GM23338 (cell line): ENCODE results near the gene COMMD8. TPM values are rescaled to one million over a fixed set of nuclear protein-coding genes. Genes with fewer than 3 reads are reported as not detected.

Source experiments
- ATAC-seq: fragments of 200-7000 bp; cut with Tn5 transposase; 3 replicates; pipeline ENCODE4 v1.9.1; 2020
- DNase-seq: peaks from one replicate; pipeline ENCODE4 v3.0.0-alpha.2; 2015; ENCODE audit warnings: low spot score
- H2AFZ ChIP-seq: fragments of 200-600 bp; sonication (generic); 2 replicates; pipeline ENCODE4 v1.8.0; 2016; ENCODE audit warnings: antibody characterized with exemption, mild to moderate bottlenecking, moderate library complexity
- H3F3A ChIP-seq: fragments of 200-600 bp; sonication (generic); replicated peaks from 2 replicates; pipeline ENCODE4 v1.8.0; 2017; ENCODE audit warnings: antibody characterized with exemption, mixed run types, low read depth
- H3K27ac ChIP-seq: fragments of 200-600 bp; sonication (generic); 2 replicates; pipeline ENCODE4 v1.6.1; 2016; ENCODE audit warnings: low read depth
- H3K27me3 ChIP-seq: fragments of 200-600 bp; sonication (generic); 2 replicates; pipeline ENCODE4 v1.8.0; 2016; ENCODE audit warnings: mild to moderate bottlenecking, mixed run types, moderate library complexity; ENCODE audit not compliant: insufficient read depth
- H3K36me3 ChIP-seq: fragments of 200-600 bp; sonication (generic); 2 replicates; pipeline ENCODE4 v1.8.0; 2016; ENCODE audit warnings: mild to moderate bottlenecking; ENCODE audit not compliant: insufficient read depth
- H3K4me1 ChIP-seq: fragments of 200-600 bp; sonication (generic); 2 replicates; pipeline ENCODE4 v1.8.0; 2016; ENCODE audit warnings: mild to moderate bottlenecking, moderate library complexity; ENCODE audit not compliant: insufficient read depth
- H3K4me2 ChIP-seq: fragments of 200-600 bp; sonication (generic); 2 replicates; pipeline ENCODE4 v1.7.1; 2017; ENCODE audit warnings: mixed run types
- H3K4me3 ChIP-seq: fragments of 200-600 bp; sonication (generic); 2 replicates; pipeline ENCODE4 v1.6.1; 2016; ENCODE audit warnings: mixed run types
- H3K79me2 ChIP-seq: fragments of 200-600 bp; sonication (generic); replicated peaks from 2 replicates; pipeline ENCODE4 v1.8.0; 2017; ENCODE audit warnings: mild to moderate bottlenecking; ENCODE audit not compliant: insufficient read depth
- H3K9me2 ChIP-seq: fragments of 200-600 bp; sonication (generic); 2 replicates; pipeline ENCODE4 v1.8.0; 2017; ENCODE audit not compliant: insufficient read depth
- H4K20me1 ChIP-seq: fragments of 200-600 bp; sonication (generic); replicated peaks from 2 replicates; pipeline ENCODE4 v1.8.0; 2017; ENCODE audit warnings: mild to moderate bottlenecking; ENCODE audit not compliant: insufficient read depth
- H3K27ac Mint-ChIP-seq: 2 replicates; pipeline ENCODE4 v1.8.0; 2020; ENCODE audit warnings: inconsistent platforms, mild to moderate bottlenecking, moderate library complexity, mixed read lengths
- H3K27me3 Mint-ChIP-seq: 3 replicates; pipeline ENCODE4 v1.8.0; 2022; ENCODE audit warnings: low read depth, mild to moderate bottlenecking, moderate library complexity, mixed read lengths, inconsistent platforms; ENCODE audit not compliant: insufficient read depth, poor library complexity
- H3K36me3 Mint-ChIP-seq: 3 replicates; pipeline ENCODE4 v1.8.0; 2021; ENCODE audit warnings: low read depth, mild to moderate bottlenecking, inconsistent platforms, moderate library complexity, mixed read lengths
- H3K4me1 Mint-ChIP-seq: 3 replicates; pipeline ENCODE4 v1.8.0; 2020; ENCODE audit warnings: mild to moderate bottlenecking, inconsistent platforms, mixed read lengths
- H3K4me3 Mint-ChIP-seq: 3 replicates; pipeline ENCODE4 v1.8.0; 2021; ENCODE audit warnings: moderate library complexity, mild to moderate bottlenecking, inconsistent platforms, mixed read lengths
- H3K9me3 Mint-ChIP-seq: 3 replicates; pipeline ENCODE4 v1.8.0; 2020; ENCODE audit warnings: moderate library complexity, mild to moderate bottlenecking, inconsistent platforms, mixed read lengths
- CREB1 ChIP-seq: fragments of 250-450 bp; sonication (Bioruptor Pico); IDR thresholded peaks from 2 replicates; pipeline ENCODE4 v1.5.0; 2020; ENCODE audit warnings: low read depth, mild to moderate bottlenecking, moderate library complexity
- EZH2phosphoT487 ChIP-seq: fragments of 200-600 bp; sonication (generic); IDR thresholded peaks from one replicate; pipeline ENCODE4 v1.8.1; 2018; ENCODE audit warnings: antibody characterized with exemption; ENCODE audit not compliant: unreplicated experiment
- JUNB ChIP-seq: IDR thresholded peaks from one replicate; pipeline ENCODE4 v1.6.1; 2016; ENCODE audit warnings: antibody characterized with exemption; ENCODE audit not compliant: unreplicated experiment
- NANOG ChIP-seq: IDR thresholded peaks from 2 replicates; pipeline ENCODE4 v1.6.1; 2016; ENCODE audit warnings: antibody characterized with exemption, borderline replicate concordance
- STAT1 ChIP-seq: IDR thresholded peaks from one replicate; pipeline ENCODE4 v1.6.1; 2016; ENCODE audit warnings: antibody characterized with exemption; ENCODE audit not compliant: unreplicated experiment
- ZNF114 ChIP-seq: fragments of 250-450 bp; sonication (Bioruptor Pico); IDR thresholded peaks from 2 replicates; pipeline ENCODE4 v1.5.0; 2020; ENCODE audit warnings: mild to moderate bottlenecking, moderate library complexity
- ZNF331 ChIP-seq: fragments of 250-450 bp; sonication (Bioruptor Pico); IDR thresholded peaks from 2 replicates; pipeline ENCODE4 v1.5.0; 2020; ENCODE audit warnings: low read depth, mild to moderate bottlenecking, moderate library complexity
- polyA plus RNA-seq: library from polyadenylated mRNA; unstranded; fragments of >200 nt; fragmentation: Nextera tagmentation; extraction: Ambion mirVana; gene quantifications from 2 replicates; pipeline ENCODE4 v1.2.1, GENCODE V29; 2016
- total RNA-seq: library from RNA; depleted of rRNA; stranded (reverse); fragments of >200 nt; shearing (Covaris generic); gene quantifications from 2 replicates; pipeline ENCODE4 v1.2.3, GENCODE V29; 2014
- TF ChIP-seq, protein P1 (sequence below): fragments of 250-450 bp; sonication (Bioruptor Pico); IDR thresholded peaks from 2 replicates; pipeline ENCODE4 v1.5.0; 2020; ENCODE audit warnings: mild to moderate bottlenecking, moderate library complexity
- TF ChIP-seq, protein P2 (sequence below), 2 experiments: fragments of 200-600 bp in 1 of 2; sonication (generic) in 1 of 2; conservative IDR thresholded peaks; 2 replicates each; pipeline versions ENCODE4 v1.5.1 to v1.6.1; 2016 to 2017; ENCODE audit warnings: antibody characterized with exemption in 2 of 2, low read depth in 2 of 2, mild to moderate bottlenecking in 2 of 2, moderate library complexity in 1 of 2
- TF ChIP-seq, protein P3 (sequence below): IDR thresholded peaks from one replicate; pipeline ENCODE4 v1.6.1; 2018; ENCODE audit warnings: antibody characterized with exemption; ENCODE audit not compliant: unreplicated experiment
- TF ChIP-seq, protein P4 (sequence below): IDR thresholded peaks from 2 replicates; pipeline ENCODE4 v1.6.1; 2016; ENCODE audit warnings: antibody characterized with exemption

COMMD8 gene
- total and polyA plus RNA-seq, 2 experiments from 2014 or later: 8.4 to 20.6 TPM

DNA sequence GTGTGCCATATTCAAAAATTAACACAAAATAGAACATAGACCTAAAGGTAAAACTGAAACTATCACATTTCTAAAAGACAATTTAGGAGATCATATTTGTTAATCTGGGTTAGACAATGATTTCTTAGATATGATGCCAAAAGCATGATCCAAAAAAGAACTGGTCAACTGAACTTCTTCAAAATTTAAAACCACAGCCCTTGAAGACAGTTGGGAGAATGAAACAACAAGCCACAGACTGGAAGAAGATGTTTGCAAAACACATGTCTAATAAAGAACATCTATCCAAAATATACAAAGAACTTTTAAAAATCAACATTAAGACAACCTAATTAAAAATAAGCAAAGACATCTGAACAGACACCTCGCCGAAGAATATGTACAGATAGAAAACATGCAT is 19.5 kb downstream of the COMMD8 start (continued):
- TF ChIP-seq, protein P1, sequence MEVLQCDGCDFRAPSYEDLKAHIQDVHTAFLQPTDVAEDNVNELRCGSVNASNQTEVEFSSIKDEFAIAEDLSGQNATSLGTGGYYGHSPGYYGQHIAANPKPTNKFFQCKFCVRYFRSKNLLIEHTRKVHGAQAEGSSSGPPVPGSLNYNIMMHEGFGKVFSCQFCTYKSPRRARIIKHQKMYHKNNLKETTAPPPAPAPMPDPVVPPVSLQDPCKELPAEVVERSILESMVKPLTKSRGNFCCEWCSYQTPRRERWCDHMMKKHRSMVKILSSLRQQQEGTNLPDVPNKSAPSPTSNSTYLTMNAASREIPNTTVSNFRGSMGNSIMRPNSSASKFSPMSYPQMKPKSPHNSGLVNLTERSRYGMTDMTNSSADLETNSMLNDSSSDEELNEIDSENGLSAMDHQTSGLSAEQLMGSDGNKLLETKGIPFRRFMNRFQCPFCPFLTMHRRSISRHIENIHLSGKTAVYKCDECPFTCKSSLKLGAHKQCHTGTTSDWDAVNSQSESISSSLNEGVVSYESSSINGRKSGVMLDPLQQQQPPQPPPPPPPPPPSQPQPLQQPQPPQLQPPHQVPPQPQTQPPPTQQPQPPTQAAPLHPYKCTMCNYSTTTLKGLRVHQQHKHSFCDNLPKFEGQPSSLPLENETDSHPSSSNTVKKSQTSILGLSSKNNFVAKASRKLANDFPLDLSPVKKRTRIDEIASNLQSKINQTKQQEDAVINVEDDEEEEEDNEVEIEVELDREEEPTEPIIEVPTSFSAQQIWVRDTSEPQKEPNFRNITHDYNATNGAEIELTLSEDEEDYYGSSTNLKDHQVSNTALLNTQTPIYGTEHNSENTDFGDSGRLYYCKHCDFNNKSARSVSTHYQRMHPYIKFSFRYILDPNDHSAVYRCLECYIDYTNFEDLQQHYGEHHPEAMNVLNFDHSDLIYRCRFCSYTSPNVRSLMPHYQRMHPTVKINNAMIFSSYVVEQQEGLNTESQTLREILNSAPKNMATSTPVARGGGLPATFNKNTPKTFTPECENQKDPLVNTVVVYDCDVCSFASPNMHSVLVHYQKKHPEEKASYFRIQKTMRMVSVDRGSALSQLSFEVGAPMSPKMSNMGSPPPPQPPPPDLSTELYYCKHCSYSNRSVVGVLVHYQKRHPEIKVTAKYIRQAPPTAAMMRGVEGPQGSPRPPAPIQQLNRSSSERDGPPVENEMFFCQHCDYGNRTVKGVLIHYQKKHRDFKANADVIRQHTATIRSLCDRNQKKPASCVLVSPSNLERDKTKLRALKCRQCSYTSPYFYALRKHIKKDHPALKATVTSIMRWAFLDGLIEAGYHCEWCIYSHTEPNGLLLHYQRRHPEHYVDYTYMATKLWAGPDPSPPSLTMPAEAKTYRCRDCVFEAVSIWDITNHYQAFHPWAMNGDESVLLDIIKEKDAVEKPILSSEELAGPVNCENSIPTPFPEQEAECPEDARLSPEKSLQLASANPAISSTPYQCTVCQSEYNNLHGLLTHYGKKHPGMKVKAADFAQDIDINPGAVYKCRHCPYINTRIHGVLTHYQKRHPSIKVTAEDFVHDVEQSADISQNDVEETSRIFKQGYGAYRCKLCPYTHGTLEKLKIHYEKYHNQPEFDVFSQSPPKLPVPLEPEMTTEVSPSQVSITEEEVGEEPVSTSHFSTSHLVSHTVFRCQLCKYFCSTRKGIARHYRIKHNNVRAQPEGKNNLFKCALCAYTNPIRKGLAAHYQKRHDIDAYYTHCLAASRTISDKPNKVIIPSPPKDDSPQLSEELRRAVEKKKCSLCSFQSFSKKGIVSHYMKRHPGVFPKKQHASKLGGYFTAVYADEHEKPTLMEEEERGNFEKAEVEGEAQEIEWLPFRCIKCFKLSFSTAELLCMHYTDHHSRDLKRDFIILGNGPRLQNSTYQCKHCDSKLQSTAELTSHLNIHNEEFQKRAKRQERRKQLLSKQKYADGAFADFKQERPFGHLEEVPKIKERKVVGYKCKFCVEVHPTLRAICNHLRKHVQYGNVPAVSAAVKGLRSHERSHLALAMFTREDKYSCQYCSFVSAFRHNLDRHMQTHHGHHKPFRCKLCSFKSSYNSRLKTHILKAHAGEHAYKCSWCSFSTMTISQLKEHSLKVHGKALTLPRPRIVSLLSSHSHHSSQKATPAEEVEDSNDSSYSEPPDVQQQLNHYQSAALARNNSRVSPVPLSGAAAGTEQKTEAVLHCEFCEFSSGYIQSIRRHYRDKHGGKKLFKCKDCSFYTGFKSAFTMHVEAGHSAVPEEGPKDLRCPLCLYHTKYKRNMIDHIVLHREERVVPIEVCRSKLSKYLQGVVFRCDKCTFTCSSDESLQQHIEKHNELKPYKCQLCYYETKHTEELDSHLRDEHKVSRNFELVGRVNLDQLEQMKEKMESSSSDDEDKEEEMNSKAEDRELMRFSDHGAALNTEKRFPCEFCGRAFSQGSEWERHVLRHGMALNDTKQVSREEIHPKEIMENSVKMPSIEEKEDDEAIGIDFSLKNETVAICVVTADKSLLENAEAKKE (CRISPR knock-in tag): no peak
- TF ChIP-seq NANOG (no peak), STAT1 (no peak), CREB1 (CRISPR knock-in tag) (no peak), JUNB (no peak), ZNF331 (no peak), EZH2phosphoT487 (no peak)
- TF ChIP-seq, protein P2, sequence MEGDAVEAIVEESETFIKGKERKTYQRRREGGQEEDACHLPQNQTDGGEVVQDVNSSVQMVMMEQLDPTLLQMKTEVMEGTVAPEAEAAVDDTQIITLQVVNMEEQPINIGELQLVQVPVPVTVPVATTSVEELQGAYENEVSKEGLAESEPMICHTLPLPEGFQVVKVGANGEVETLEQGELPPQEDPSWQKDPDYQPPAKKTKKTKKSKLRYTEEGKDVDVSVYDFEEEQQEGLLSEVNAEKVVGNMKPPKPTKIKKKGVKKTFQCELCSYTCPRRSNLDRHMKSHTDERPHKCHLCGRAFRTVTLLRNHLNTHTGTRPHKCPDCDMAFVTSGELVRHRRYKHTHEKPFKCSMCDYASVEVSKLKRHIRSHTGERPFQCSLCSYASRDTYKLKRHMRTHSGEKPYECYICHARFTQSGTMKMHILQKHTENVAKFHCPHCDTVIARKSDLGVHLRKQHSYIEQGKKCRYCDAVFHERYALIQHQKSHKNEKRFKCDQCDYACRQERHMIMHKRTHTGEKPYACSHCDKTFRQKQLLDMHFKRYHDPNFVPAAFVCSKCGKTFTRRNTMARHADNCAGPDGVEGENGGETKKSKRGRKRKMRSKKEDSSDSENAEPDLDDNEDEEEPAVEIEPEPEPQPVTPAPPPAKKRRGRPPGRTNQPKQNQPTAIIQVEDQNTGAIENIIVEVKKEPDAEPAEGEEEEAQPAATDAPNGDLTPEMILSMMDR (conservative IDR thresholded peaks at IDR 0.05; ENCODE audit: low read depth in 2 of 2): no peak

DNA sequence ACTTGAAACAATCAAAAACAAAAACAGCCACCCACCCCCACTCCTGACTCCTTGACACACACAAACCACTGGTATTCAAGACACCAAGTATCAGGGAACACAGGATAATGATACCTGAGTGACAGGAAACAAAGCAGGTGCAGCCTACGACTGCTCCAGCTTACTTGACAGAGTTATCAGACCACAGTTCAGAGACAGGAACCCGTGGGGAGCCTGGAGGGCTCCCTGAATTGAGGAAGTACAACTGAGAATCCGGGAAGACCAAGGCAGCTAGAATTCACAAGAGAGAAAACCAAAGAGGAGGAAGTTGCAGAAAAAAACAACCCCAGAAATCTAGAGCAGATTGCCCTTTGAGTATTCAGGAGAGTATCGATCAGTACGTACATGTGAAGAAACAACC is 20.5 kb downstream of the COMMD8 start:
- no peaks in the 10 kb centered on the region for H3K36me3 ChIP-seq
- H3K4me1 ChIP-seq: no peaks in the 10 kb centered on the region
- TF ChIP-seq, protein P3, sequence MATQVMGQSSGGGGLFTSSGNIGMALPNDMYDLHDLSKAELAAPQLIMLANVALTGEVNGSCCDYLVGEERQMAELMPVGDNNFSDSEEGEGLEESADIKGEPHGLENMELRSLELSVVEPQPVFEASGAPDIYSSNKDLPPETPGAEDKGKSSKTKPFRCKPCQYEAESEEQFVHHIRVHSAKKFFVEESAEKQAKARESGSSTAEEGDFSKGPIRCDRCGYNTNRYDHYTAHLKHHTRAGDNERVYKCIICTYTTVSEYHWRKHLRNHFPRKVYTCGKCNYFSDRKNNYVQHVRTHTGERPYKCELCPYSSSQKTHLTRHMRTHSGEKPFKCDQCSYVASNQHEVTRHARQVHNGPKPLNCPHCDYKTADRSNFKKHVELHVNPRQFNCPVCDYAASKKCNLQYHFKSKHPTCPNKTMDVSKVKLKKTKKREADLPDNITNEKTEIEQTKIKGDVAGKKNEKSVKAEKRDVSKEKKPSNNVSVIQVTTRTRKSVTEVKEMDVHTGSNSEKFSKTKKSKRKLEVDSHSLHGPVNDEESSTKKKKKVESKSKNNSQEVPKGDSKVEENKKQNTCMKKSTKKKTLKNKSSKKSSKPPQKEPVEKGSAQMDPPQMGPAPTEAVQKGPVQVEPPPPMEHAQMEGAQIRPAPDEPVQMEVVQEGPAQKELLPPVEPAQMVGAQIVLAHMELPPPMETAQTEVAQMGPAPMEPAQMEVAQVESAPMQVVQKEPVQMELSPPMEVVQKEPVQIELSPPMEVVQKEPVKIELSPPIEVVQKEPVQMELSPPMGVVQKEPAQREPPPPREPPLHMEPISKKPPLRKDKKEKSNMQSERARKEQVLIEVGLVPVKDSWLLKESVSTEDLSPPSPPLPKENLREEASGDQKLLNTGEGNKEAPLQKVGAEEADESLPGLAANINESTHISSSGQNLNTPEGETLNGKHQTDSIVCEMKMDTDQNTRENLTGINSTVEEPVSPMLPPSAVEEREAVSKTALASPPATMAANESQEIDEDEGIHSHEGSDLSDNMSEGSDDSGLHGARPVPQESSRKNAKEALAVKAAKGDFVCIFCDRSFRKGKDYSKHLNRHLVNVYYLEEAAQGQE: no peak
- TF ChIP-seq ZNF331 (no peak), ZNF114 (CRISPR knock-in tag) (no peak), JUNB (no peak), EZH2phosphoT487 (no peak)
- TF ChIP-seq, protein P4, sequence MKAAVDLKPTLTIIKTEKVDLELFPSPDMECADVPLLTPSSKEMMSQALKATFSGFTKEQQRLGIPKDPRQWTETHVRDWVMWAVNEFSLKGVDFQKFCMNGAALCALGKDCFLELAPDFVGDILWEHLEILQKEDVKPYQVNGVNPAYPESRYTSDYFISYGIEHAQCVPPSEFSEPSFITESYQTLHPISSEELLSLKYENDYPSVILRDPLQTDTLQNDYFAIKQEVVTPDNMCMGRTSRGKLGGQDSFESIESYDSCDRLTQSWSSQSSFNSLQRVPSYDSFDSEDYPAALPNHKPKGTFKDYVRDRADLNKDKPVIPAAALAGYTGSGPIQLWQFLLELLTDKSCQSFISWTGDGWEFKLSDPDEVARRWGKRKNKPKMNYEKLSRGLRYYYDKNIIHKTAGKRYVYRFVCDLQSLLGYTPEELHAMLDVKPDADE: no peak
- H3K27me3 ChIP-seq: no peaks in the 10 kb centered on the region
- DNase-seq: no peak
- H3K4me2 ChIP-seq: no peak overlapping the region
- no peaks in the 10 kb centered on the region for H3K9me2 ChIP-seq
- Mint-ChIP-seq H3K27ac (no peak overlapping the region), H3K27me3 (peaks cover 1% of the 10 kb centered on the region), H3K36me3 (no peaks in the 10 kb centered on the region), H3K4me1 (peaks cover 8% of the 10 kb centered on the region), H3K9me3 (no peaks in the 10 kb centered on the region), H3K4me3 (no peak overlapping the region)
- H2AFZ ChIP-seq: no peak overlapping the region
- H3K27ac ChIP-seq: no peak overlapping the region
- no peaks in the 10 kb centered on the region for H3K79me2 ChIP-seq
- H3K4me3 ChIP-seq: no peak overlapping the region
- H4K20me1 ChIP-seq: no peaks in the 10 kb centered on the region
- H3F3A ChIP-seq: no peaks in the 10 kb centered on the region
- ATAC-seq: no peak
